Measurements from ENCODE around the gene GNG4. TPM values are rescaled to one million over a fixed set of nuclear protein-coding genes. Genes with fewer than 3 reads are reported as not detected.

Gene GNG4
- total and polyA plus RNA-seq, 2 donors (not counting 1 experiment from before 2014, with no cell fraction given), result 0.52 TPM; not detected in 1

- no peaks in the 10 kb centered on the region for H4K20me1 ChIP-seq (ENCODE audit: control insufficient read depth, insufficient read depth, low read length, poor library complexity, severe bottlenecking)
- CTCF ChIA-PET, result no interaction called here
- intact Hi-C loops (cut with micrococcal nuclease), result no loop called here
- no peak for ATAC-seq (ENCODE audit: low read depth)
- peaks cover 0 to 45% (median 25%) of the 10 kb centered on the region in 4 experiments for H3K27me3 ChIP-seq (replicated peaks in 1 of 4; ENCODE audit: control extremely low read depth in 1 of 4, control insufficient read depth in 3 of 4, insufficient read depth in 4 of 4, low read length in 3 of 4)
- 98% methylated on average over 9 of the region's 11 CpGs for WGBS (ENCODE audit: insufficient coverage)
- H2AFZ ChIP-seq (ENCODE audit: insufficient read depth, low read depth, low read length, poor library complexity, severe bottlenecking), result no peak overlapping the region
- TF ChIP-seq CTCF (IDR thresholded peaks at IDR 0.05), result no peak
- TF ChIP-seq EZH2 (IDR thresholded peaks at IDR 0.05; ENCODE audit: borderline replicate concordance, insufficient read depth, low read depth, low read length, poor library complexity, severe bottlenecking), result no peak
- Mint-ChIP-seq H3K27ac (no peak overlapping the region), H3K27me3 (peaks cover 48% of the 10 kb centered on the region), H3K4me1 (peaks cover 12% of the 10 kb centered on the region), H3K4me3 (no peak overlapping the region), H3K9me3 (ENCODE audit: insufficient read depth) (peaks cover 5% of the 10 kb centered on the region)
- H3K9ac ChIP-seq (ENCODE audit: low read length), result no peak overlapping the region
- POLR2A ChIA-PET, result no interaction called here
- H3K9me3 ChIP-seq (ENCODE audit: control extremely low read depth in 1 of 3, control insufficient read depth in 2 of 3, insufficient read depth in 1 of 3, low read length in 2 of 3), result peaks cover 0 to 16% (median 0%) of the 10 kb centered on the region in 3 donors
- peaks cover 20 to 22% of the 10 kb centered on the region in 2 donors for H3K4me1 ChIP-seq (ENCODE audit: control insufficient read depth in 2 of 2, insufficient read depth in 2 of 2, low read length in 2 of 2)
- no peaks in the 10 kb centered on the region for H3K79me2 ChIP-seq (ENCODE audit: control insufficient read depth, insufficient read depth, low read length)
- no peak overlapping the region for H3K4me2 ChIP-seq (replicated peaks; ENCODE audit: low read depth, low read length, poor library complexity, severe bottlenecking)
- H3K36me3 ChIP-seq (replicated peaks in 1 of 2; ENCODE audit: control extremely low read depth in 1 of 2, control insufficient read depth in 1 of 2, extremely low read depth in 1 of 2, insufficient read depth in 2 of 2, low read length in 1 of 2), result no peaks in the 10 kb centered on the region
- H3K27ac ChIP-seq (ENCODE audit: low read length in 2 of 2), result no peak overlapping the region
- H3K4me3 ChIP-seq (ENCODE audit: control extremely low read depth in 1 of 5, extremely low read depth in 1 of 5, insufficient read depth in 1 of 5, low read depth in 2 of 5, low read length in 4 of 5), result no peak overlapping the region
- DNase-seq, result no peak
Observed at GRCh38 chr1:235652364-235652763, 2.8 kb upstream of the GNG4 start.

- Histone ChIP-seq H3K4me3 (ENCODE audit: control extremely low read depth in 1 of 5, extremely low read depth in 1 of 5, insufficient read depth in 1 of 5, low read depth in 2 of 5, low read length in 4 of 5) (no peak overlapping the region), H3K79me2 (ENCODE audit: control insufficient read depth, insufficient read depth, low read length) (no peaks in the 10 kb centered on the region), H3K4me1 (ENCODE audit: control insufficient read depth in 2 of 2, insufficient read depth in 2 of 2, low read length in 2 of 2) (peaks cover 20 to 22% of the 10 kb centered on the region in 2 donors), H3K9me3 (ENCODE audit: control extremely low read depth in 1 of 3, control insufficient read depth in 2 of 3, insufficient read depth in 1 of 3, low read length in 2 of 3) (peaks cover 0 to 16% (median 0%) of the 10 kb centered on the region in 3 donors), H3K4me2 (replicated peaks; ENCODE audit: low read depth, low read length, poor library complexity, severe bottlenecking) (peak overlapping the region; percentile 93), H2AFZ (ENCODE audit: insufficient read depth, low read depth, low read length, poor library complexity, severe bottlenecking) (no peak overlapping the region), H4K20me1 (ENCODE audit: control insufficient read depth, insufficient read depth, low read length, poor library complexity, severe bottlenecking) (no peaks in the 10 kb centered on the region), H3K27me3 (replicated peaks in 1 of 4; ENCODE audit: control extremely low read depth in 1 of 4, control insufficient read depth in 3 of 4, insufficient read depth in 4 of 4, low read length in 3 of 4) (peaks cover 0 to 45% (median 27%) of the 10 kb centered on the region in 4 experiments), H3K9ac (ENCODE audit: low read length) (no peak overlapping the region), H3K27ac (ENCODE audit: low read length in 2 of 2) (no peak overlapping the region), H3K36me3 (replicated peaks in 1 of 2; ENCODE audit: control extremely low read depth in 1 of 2, control insufficient read depth in 1 of 2, extremely low read depth in 1 of 2, insufficient read depth in 2 of 2, low read length in 1 of 2) (no peaks in the 10 kb centered on the region)
- TF ChIP-seq CTCF (IDR thresholded peaks at IDR 0.05), result no peak
- no peak for TF ChIP-seq EZH2 (IDR thresholded peaks at IDR 0.05; ENCODE audit: borderline replicate concordance, insufficient read depth, low read depth, low read length, poor library complexity, severe bottlenecking)
- H3K4me1 Mint-ChIP-seq, result peaks cover 12% of the 10 kb centered on the region
- intact Hi-C loops (cut with micrococcal nuclease), result no loop called here
- H3K27me3 Mint-ChIP-seq, result peaks cover 58% of the 10 kb centered on the region
- ATAC-seq (ENCODE audit: low read depth) (no peak), DNase-seq (no peak)
- 34% methylated on average over 4 of the region's 10 CpGs for WGBS (ENCODE audit: insufficient coverage)
- CTCF ChIA-PET, result no interaction called here
- H3K4me3 Mint-ChIP-seq, result peak overlapping the region; percentile 78
- H3K9me3 Mint-ChIP-seq (ENCODE audit: insufficient read depth), result peaks cover 5% of the 10 kb centered on the region
- POLR2A ChIA-PET, result no interaction called here
- no peak overlapping the region for H3K27ac Mint-ChIP-seq
Observed at GRCh38 chr1:235651170-235651806, 1.7 kb upstream of the GNG4 start.

All from B cell (primary cell).